GM18526 (cell line): ENCODE data around the gene ATF3.

ENCODE experiments used
- POLR2A ChIP-seq: IDR thresholded peaks from 3 replicates; pipeline ENCODE4 v1.6.1; 2011; ENCODE audit not compliant: insufficient read length; ENCODE audit errors: extremely low read depth

The ATF3 gene

DNA sequence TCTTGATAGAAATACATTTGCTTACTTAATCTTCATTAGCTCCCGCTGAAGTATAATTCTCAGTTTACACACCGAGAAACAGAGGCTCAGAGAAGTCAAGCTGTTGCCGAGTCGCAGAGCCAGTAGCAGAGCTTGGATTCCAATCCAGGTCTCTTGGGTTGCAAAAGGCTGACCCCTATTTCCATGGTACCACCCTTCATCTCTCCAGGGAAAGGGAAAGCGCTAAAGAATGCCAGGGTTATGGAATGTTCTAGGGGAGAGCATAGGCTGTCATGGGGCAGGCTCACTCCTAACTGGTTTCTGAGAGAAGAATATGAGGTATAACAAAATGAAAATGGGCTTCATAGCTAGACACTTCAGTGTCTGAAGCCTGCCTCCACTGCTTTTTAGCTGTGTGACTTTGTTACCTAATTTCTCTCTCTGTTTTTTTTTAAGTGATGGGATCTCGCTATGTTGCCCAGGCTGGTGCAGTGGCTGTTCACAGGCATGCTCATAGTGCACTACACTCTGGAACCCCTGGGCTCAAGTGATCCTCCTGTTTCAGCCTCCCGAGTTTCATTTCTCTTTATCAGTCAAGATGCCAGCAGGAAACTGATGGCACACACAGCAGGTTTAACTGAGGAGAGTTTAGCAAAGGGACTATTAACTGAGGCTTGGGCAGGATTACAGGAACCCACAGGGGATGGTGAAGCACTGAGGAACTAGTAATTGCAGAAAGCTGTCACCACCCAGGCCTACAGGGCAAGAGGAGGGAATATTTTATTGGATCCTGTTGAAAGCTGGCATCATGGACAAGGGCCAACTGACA lies 25.5 kb upstream of the ATF3 start:
- no peak for TF ChIP-seq POLR2A

DNA sequence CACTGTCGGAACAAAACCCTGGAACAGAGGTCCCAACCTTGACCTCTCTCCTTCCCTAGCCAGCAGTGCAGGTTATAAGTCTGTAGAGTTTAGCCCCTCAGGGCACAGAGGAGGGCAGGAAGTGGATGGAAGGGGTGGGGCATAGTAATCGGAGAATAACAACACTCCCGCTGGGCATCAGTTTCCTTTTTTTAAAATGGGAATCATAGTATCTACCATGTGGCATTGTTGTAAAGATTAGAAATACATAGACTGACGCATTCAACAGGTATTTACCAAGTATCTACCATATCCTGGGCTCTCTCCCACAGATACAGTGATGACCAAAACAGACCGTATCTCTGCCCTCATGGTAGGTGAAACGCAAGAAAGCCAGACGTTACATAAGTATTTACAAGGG lies 24.9 kb upstream of the ATF3 start:
- TF ChIP-seq POLR2A: no peak

DNA sequence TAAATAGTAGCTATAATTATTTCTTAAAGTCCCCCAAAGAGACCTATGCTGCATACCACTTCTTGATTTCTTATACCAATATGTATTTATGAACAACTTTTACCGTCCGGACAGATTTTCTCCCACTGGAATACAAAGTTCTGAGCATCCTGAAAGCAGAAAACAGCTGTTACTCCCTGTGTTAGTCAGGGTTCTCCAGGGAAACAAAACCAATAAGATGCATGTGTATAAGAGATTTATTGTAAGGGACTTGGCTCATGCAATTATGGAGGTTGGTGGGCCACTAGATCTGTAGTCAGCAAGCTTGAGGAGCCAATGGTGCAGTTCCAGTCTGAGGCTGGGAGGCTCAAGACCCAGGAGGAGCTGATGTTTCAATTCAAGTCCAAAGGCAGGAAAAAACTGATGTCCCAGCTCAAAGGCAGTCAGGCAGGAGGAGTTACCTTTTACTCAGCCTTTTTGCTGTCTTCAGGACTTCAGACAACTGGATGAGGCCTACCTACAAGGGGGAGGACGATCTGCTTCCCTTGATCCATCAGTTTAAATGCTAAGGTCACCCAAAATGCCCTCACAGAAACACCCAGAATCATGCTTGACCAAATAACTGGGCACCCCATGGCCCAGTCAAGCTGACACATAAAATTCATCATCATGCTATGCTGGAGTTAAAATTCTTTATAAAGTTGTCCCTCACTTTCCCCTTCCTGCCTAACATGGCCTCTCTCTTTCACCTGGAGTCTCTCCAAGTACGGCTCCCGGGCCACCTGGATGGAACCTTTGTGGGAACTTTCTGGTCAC lies 24.3 kb upstream of the ATF3 start:
- TF ChIP-seq POLR2A: no peak

DNA sequence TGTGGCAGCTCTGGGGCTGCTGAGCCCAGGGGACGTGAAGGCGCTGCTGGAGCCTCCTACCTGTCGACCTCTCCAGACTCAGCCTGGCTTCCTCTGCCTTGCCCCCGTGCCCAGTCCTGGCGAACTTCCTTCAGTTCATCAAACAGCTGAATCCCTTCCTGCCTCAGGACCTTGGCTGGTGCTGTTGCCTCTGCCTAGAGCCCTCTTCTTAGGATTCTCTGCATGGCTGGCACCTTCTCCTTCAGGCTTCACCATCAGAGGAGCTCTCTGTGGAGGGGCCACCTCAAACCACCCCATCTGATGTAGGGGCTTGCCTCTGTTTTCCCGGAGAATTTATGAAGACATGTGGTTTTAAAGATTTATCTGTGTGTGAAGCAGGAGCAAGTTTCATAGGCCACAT lies 23.4 kb upstream of the ATF3 start:
- no peak for TF ChIP-seq POLR2A

DNA sequence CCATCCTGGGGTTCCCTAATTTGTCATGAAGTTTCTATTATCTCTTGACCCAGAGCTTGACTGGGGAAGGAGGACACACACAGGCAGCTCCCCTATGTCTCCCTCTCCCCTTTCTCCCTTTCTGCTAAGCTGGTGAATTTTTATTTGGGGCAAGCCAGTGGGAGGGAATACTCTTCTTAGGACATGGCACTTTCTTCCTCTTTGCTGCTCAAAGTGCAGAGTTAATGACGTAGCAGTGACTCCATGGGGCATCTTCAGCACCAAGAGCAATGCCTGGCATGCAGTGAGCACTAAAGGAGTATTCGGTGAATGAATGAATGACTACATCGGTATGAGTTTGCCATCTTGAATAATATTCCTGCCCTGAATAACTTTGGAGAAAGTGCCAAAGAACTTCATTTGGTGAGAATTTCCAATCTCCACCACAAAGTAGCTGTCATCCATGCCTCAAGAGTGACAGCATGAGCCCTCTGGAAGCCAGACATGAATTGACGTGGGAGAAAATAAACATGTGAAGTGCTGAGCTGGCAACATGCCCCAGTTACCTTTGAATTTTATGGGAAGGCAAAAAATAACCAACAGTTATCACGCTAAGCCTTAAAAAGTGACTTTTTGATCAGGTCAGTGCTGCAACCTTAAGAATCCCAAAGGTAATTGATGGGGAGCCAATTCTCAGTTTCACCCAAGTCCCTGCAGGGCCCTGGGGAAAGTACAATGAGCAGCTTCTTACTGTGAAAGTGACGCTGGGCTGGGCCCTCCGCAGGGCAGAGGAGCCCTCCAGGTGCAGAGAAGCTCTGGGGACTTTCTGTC lies 22.1 kb upstream of the ATF3 start:
- no peak for TF ChIP-seq POLR2A

DNA sequence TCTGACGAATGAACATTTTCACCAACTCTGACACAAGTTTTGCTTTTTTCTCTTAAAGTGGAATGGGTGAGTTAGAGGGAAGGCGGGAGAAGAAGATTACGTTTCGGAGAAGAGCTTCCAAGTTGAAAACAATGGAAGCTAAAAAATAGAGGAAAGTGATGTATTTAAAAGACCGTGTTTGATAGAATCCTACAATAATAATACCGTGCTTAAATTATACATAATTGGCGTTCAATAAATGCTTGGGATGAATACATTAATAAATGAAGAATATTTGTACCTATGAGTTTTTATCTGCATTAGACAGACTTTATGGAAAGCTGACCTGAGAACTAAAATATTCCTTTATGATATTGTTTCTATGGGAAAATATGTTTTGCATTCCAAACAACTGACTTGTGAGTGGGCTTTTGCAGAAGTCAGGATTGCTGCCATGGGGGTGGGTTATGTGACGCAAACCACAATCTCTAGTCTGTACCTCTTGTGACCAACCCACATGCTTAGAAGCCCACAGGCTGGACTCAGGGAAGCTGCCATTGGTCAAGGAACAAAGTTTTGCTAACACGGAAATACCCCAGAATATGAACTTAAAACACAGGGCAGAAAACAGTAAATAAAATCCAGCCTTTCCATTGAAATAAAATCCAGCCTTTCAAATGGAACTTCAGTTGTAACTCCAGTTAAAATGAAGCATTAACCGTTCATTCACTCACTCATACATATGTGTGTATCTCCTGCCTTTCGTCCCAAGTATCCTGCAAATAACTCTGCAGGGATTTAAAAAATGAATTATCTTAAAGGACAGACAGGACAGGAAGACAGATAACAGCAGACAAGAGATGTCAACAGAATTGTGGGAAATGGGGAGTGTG lies 21.3 kb upstream of the ATF3 start:
- TF ChIP-seq POLR2A: no peak

DNA sequence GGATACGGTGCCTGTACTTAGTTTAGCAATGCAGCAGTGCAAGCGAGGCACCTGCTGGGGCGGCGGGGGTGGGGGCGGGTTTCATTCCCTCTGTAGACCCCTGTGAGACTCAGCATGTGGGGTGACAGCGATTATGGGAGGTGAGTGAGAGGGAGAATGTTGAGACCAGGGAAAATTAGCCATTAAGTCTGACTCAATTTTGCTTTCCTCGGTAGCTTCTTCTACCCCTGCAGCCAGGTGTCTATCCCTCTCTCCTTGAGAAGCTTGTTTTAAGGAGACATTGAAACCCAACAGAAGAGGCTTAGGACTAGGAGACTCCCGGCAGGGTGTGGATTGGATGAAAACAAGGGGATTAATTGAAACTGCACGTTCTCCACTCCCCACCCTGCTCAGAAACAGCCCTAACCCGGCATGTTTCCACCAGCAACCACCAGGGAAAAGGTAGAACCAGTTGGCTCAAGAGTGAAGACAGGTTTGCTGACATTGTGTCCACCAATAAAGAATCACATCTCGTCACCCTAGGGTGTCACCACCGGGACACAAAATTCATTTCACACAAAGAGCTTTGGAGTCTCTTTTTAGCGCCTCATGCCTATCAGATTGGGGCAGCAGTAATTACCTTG lies 20.6 kb upstream of the ATF3 start:
- no peak for TF ChIP-seq POLR2A

DNA sequence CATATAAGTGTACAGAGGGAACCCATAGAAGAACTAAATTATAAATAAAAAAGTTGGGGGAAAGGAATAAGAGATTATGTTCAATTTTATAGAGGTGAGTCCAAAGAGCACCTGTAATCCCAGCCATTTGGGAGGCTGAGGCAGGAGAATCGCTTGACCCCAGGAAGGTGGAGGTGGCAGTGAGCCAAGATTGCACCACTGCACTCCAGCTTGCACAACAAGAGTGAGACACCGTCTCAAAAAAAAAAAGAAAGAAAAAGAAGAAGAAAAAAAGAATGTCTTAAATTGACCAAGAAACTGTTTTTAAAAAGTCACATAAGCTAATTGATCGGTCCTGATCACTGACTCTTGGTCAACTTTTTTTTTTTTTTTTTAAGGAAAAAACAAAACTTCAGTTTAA lies 19.1 kb upstream of the ATF3 start:
- TF ChIP-seq POLR2A: no peak

DNA sequence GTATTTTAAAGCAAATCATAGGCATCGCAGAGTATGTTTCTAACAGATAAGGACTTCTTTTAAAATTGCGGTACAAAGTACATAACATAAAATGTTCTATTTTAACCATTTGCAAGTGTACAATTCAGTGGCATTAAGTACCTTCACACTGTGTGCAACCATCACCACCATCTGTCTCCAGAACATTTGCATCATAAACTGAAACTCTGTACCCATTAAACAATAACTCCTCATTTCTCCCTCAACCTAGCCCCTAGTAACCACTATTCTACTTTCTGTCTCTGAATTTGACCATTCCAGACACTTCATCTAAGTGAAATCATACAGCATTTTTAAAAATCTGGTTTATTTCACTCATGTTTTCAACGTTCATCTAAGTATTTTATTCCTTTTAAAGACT lies 16.6 kb upstream of the ATF3 start:
- no peak for TF ChIP-seq POLR2A

DNA sequence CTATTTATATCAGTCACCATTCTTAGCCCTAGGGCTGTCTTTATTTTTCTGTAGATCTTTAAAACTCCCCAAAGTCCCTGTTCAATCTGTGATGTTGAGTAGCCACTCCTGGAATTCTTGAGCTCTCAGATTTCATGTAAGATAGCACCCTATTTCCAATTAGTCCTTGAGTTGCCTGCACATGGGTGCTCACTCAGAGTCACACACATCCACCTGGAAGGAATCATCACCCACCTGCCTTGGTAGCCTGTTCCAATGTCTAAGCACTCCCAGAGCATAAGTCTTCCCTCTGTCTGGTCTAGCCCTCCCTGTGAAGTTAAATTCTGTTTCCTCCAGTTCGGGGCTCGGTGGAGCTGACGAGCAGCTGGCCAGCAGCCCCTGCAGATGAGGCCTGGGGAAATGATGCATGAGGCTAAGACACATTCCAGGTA lies 14.7 kb upstream of the ATF3 start:
- TF ChIP-seq POLR2A: no peak

DNA sequence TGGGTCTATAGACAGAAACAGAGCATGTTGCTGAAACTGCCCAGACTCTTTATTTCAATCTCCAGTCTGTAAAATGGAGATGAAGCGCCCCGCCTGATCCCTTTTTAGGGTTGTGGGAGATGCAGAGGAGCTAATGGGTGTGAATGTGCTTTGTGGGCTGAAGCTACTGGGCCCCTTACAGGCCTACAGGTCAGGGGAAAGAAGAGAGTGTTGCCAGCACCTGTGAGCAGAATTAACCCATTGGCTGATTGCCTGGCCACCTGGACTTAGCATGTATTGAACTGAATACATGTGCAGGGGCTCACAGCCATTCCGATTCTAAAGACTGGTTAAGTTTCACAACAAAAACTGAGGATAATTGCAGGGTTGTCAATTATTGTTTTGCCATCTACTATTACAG lies 13.9 kb upstream of the ATF3 start:
- TF ChIP-seq POLR2A: no peak

DNA sequence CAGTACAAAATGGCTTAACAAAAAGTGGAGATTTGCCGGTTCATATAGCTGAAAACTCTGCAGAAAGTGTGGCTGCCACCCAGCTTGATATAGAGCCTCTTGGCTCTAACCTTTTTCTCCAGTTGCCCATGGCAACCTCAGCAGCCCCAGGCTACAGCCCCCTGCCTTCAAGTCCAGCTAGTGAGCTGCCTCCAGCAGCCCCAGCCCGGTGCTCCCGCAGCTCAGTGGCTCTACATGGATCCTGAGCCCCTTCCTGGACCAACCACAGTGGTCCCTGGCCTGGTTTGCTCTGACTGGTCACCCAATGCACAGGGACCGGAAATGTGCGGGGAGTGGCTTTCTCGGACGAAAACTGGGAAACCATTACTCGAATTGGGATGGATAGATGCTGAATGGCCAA lies 13.3 kb upstream of the ATF3 start:
- TF ChIP-seq POLR2A: no peak

DNA sequence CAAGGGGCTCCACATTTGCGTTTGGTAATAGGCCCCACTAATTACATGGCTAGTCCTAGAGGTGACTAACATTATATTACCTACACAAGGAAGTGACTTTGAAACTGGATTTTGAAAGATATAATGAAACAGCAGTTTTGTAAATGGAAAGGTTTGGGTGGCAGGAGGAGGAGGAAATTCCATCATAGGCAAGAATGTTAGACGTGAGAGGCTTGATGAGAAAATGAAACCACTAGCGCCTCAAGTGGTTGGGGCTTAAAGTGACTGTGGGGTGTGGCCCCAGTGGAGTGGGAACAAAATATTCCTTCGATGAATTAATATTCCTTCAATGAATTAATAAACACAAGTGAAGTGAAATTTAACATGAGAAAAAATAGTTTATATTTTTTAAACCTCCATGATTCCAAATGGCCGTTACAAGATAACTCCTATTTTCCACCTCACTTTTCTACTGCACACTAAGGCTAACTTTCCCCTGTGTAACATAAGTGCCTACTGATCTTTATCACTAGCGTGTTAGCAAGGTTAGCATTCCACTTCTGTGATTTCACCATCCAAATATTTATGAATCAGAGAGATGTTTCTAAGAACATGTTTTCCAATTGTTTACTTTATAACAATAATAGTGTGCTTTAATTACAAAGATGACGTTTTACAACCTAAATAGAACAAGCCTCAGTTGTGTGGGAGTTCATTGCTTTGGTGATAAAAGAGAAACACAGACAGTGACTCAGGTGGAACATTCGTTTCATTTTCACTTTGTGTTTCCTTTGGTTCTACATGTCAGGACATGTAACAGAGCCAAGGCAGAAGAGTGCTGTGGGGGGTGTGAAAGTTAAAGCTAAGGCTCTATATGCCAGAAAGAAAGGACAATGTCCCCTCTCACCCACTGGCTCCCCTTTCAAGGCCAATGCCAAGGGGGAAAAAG lies 12.5 kb upstream of the ATF3 start:
- TF ChIP-seq POLR2A: no peak
